GM23248 (cell line): ENCODE results near the gene CBLL2.

Source experiments
- EZH2 ChIP-seq: fragments of 200-600 bp; sonication (generic); IDR thresholded peaks from 2 replicates; pipeline ENCODE4 v1.6.1; 2018; ENCODE audit warnings: antibody characterized with exemption, mild to moderate bottlenecking; ENCODE audit not compliant: insufficient read depth, poor library complexity, severe bottlenecking
- EZH2phosphoT487 ChIP-seq: fragments of 200-600 bp; sonication (generic); IDR thresholded peaks from 2 replicates; pipeline ENCODE4 v1.6.1; 2018; ENCODE audit warnings: antibody characterized with exemption, moderate library complexity, mild to moderate bottlenecking, low read depth; ENCODE audit not compliant: insufficient read depth

DNA sequence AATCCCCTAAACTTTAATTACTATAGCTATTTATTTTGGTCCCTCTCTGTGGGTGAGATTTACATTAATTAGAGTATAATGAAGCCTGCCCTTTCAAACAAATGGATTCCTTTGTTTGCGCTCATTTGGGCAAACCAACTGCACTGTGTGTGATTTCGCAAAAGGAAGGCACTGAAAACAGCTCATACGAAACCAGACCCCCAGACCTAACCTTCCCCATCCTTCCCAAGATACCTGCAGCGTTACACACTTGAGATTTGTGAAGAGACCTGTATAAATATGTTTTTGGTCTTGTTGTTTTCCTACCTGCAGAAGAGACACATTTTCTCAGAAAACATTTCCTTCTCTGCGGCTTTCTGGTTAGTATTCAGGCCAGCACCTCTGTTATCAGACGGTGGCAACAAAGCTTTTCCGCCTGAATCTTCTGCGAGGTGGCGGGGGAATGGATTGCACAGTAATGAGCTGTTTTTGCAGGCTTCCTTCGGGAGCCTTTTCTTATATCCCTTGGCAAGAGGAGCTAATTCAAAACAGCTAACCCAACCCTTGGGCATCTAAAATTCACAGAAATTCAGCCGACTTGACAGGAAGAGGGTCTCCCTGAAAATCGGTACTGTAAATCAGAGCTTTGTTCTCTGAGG is 47.6 kb downstream of the CBLL2 start:
- TF ChIP-seq EZH2 (no peak), EZH2phosphoT487 (no peak)
